GM12801 (cell line): Measurements from ENCODE around the gene PRSS56.

Experiments
- CTCF ChIP-seq: IDR thresholded peaks from one replicate; pipeline ENCODE4 v1.5.1; 2011; ENCODE audit warnings: control low read depth; ENCODE audit not compliant: insufficient read length; ENCODE audit errors: extremely low read depth

PRSS56 gene

GRCh38 chr2:232530626-232531260 is 10.6 kb downstream of the PRSS56 start:
- no peak for TF ChIP-seq CTCF

GRCh38 chr2:232532419-232532818 is 12.2 kb downstream of the PRSS56 start:
- no peak for TF ChIP-seq CTCF

GRCh38 chr2:232533944-232534710 is 13.9 kb downstream of the PRSS56 start:
- TF ChIP-seq CTCF: no peak

GRCh38 chr2:232534940-232535651 is 14.9 kb downstream of the PRSS56 start:
- no peak for TF ChIP-seq CTCF

- TF ChIP-seq CTCF: no peak
These were observed 15.8 kb downstream of the PRSS56 start for GRCh38 chr2:232535761-232536530.

GRCh38 chr2:232537079-232537478 is 16.9 kb downstream of the PRSS56 start:
- no peak for TF ChIP-seq CTCF

GRCh38 chr2:232537499-232537898 is 17.3 kb downstream of the PRSS56 start:
- no peak for TF ChIP-seq CTCF
